Natural killer cell treated with Interleukin-12 subunit alpha and Interleukin-12 subunit beta and Interleukin-15 and Interleukin-18, amount 100 ng/mL, for 72 hours (primary cell): ENCODE measurements around the gene PCSK6. TPM values are rescaled to one million over a fixed set of nuclear protein-coding genes. Genes with fewer than 3 reads are reported as not detected.
"Not testable (repeated sequence)": the region's sequence is repeated elsewhere in the genome, so short reads cannot be mapped to it uniquely, and the experiment has no call there.

ENCODE experiments used
- ATAC-seq, 2 donors: fragments of 150-1000 bp; cut with Tn5 transposase in 1 of 2; sonication (Bioruptor Pico), chemical (Tn5 transposase) in 1 of 2; 2 replicates each; pipeline ENCODE4 v1.10.0; 2021
- DNase-seq: peaks from one replicate; pipeline ENCODE4 v3.0.0; 2022; ENCODE audit warnings: low spot score
- H3K27ac Mint-ChIP-seq, 2 donors: 1 replicate in 1 of 2; 2 replicates in 1 of 2; pipeline ENCODE4 v1.8.0; 2022; ENCODE audit warnings: mixed read lengths in 2 of 2, mild to moderate bottlenecking in 1 of 2, moderate library complexity in 1 of 2
- H3K27me3 Mint-ChIP-seq, 2 donors: 1 replicate in 1 of 2; 2 replicates in 1 of 2; pipeline ENCODE4 v1.8.0; 2022; ENCODE audit warnings: mixed read lengths in 2 of 2
- H3K36me3 Mint-ChIP-seq: one replicate; pipeline ENCODE4 v1.8.0; 2022; ENCODE audit warnings: mixed read lengths
- H3K4me1 Mint-ChIP-seq, 2 donors: 1 replicate in 1 of 2; 2 replicates in 1 of 2; pipeline ENCODE4 v1.8.0; 2022; ENCODE audit warnings: low read depth in 2 of 2, mixed read lengths in 2 of 2, mild to moderate bottlenecking in 1 of 2
- H3K4me3 Mint-ChIP-seq: one replicate; pipeline ENCODE4 v1.8.0; 2022; ENCODE audit warnings: mixed read lengths
- H3K9me3 Mint-ChIP-seq: 2 replicates; pipeline ENCODE4 v1.8.0; 2022; ENCODE audit warnings: mixed read lengths
- total RNA-seq, 2 donors: library from RNA; stranded (reverse); gene quantifications; one replicate each; pipeline ENCODE4 v1.2.3, GENCODE V29; 2022

The PCSK6 gene
- total RNA-seq, 2 donors from 2014 or later: 0.95 TPM; not detected in 1

- no peaks in the 10 kb centered on the region for H3K4me1 Mint-ChIP-seq
Observed at GRCh38 chr15:101431748-101432147, 57.8 kb downstream of the PCSK6 start.

GRCh38 chr15:101431301-101431700 is 58.2 kb downstream of the PCSK6 start:
- no peak for ATAC-seq
- Mint-ChIP-seq H3K36me3 (no peaks in the 10 kb centered on the region), H3K4me1 (no peaks in the 10 kb centered on the region), H3K4me3 (no peak overlapping the region), H3K27ac (no peak overlapping the region), H3K27me3 (peaks cover 0 to 2% of the 10 kb centered on the region in 2 donors), H3K9me3 (no peaks in the 10 kb centered on the region)
- no peak for DNase-seq

More at GRCh38 chr15:101431748-101432147, 57.8 kb downstream of the PCSK6 start:
- H3K27me3 Mint-ChIP-seq: peaks cover 0 to 2% of the 10 kb centered on the region in 2 donors
- DNase-seq (no peak), ATAC-seq (no peak)
- H3K36me3 Mint-ChIP-seq: no peaks in the 10 kb centered on the region
- no peak overlapping the region for H3K4me3 Mint-ChIP-seq
- no peaks in the 10 kb centered on the region for H3K9me3 Mint-ChIP-seq
- no peak overlapping the region for H3K27ac Mint-ChIP-seq

GRCh38 chr15:101429646-101430045 is 59.9 kb downstream of the PCSK6 start:
- Mint-ChIP-seq H3K9me3 (no peaks in the 10 kb centered on the region), H3K27me3 (peaks cover 4 to 5% of the 10 kb centered on the region in 2 donors), H3K36me3 (no peaks in the 10 kb centered on the region), H3K4me1 (no peaks in the 10 kb centered on the region), H3K4me3 (no peak overlapping the region), H3K27ac (no peak overlapping the region)
- ATAC-seq (no peak), DNase-seq (no peak)

- DNase-seq (no peak), ATAC-seq (no peak)
- Mint-ChIP-seq H3K4me1 (no peaks in the 10 kb centered on the region), H3K9me3 (no peaks in the 10 kb centered on the region), H3K36me3 (no peaks in the 10 kb centered on the region), H3K27ac (no peak overlapping the region), H3K27me3 (peaks cover 6 to 8% of the 10 kb centered on the region in 2 donors), H3K4me3 (no peak overlapping the region)
Observed at GRCh38 chr15:101429191-101429590, 60.3 kb downstream of the PCSK6 start.

- H3K4me1 Mint-ChIP-seq: no peaks in the 10 kb centered on the region
- ATAC-seq (no peak), DNase-seq (no peak)
- H3K4me3 Mint-ChIP-seq: no peak overlapping the region
- no peaks in the 10 kb centered on the region for H3K36me3 Mint-ChIP-seq
- H3K9me3 Mint-ChIP-seq: no peaks in the 10 kb centered on the region
- H3K27ac Mint-ChIP-seq: no peak overlapping the region
- peaks cover 6 to 12% of the 10 kb centered on the region in 2 donors for H3K27me3 Mint-ChIP-seq
Observed at GRCh38 chr15:101428758-101429157, 60.7 kb downstream of the PCSK6 start.

- DNase-seq (no peak), ATAC-seq (no peak)
- Mint-ChIP-seq H3K9me3 (no peaks in the 10 kb centered on the region), H3K4me1 (no peaks in the 10 kb centered on the region), H3K27ac (no peak overlapping the region), H3K4me3 (no peak overlapping the region), H3K36me3 (no peaks in the 10 kb centered on the region), H3K27me3 (peaks cover 6 to 13% of the 10 kb centered on the region in 2 donors)
Observed at GRCh38 chr15:101427606-101428487, 61.7 kb downstream of the PCSK6 start.

- peak in 1 of 2 donors; percentile 21 for ATAC-seq
- no peaks in the 10 kb centered on the region for H3K9me3 Mint-ChIP-seq
Observed at GRCh38 chr15:101426761-101427333, 62.7 kb downstream of the PCSK6 start.

GRCh38 chr15:101425787-101426365 is 63.6 kb downstream of the PCSK6 start:
- ATAC-seq (no peak), DNase-seq (no peak)
- no peaks in the 10 kb centered on the region for H3K9me3 Mint-ChIP-seq
- H3K36me3 Mint-ChIP-seq: no peaks in the 10 kb centered on the region
- H3K4me3 Mint-ChIP-seq: no peak overlapping the region
- H3K27ac Mint-ChIP-seq: no peak overlapping the region
- peaks cover 9 to 21% of the 10 kb centered on the region in 2 donors for H3K27me3 Mint-ChIP-seq
- no peaks in the 10 kb centered on the region for H3K4me1 Mint-ChIP-seq

More at GRCh38 chr15:101426761-101427333, 62.7 kb downstream of the PCSK6 start:
- peaks cover 9 to 19% of the 10 kb centered on the region in 2 donors for H3K27me3 Mint-ChIP-seq
- no peak overlapping the region for H3K4me3 Mint-ChIP-seq
- no peak overlapping the region for H3K27ac Mint-ChIP-seq
- no peak for DNase-seq
- H3K36me3 Mint-ChIP-seq: no peaks in the 10 kb centered on the region
- no peaks in the 10 kb centered on the region for H3K4me1 Mint-ChIP-seq

GRCh38 chr15:101424984-101425383 is 64.5 kb downstream of the PCSK6 start:
- Mint-ChIP-seq H3K4me3 (no peak overlapping the region), H3K36me3 (no peaks in the 10 kb centered on the region), H3K27me3 (peaks cover 9 to 21% of the 10 kb centered on the region in 2 donors), H3K9me3 (no peaks in the 10 kb centered on the region), H3K4me1 (no peaks in the 10 kb centered on the region), H3K27ac (no peak overlapping the region)
- ATAC-seq (peak; percentile 29 to 34), DNase-seq (no peak)

GRCh38 chr15:101420232-101420631 is 69.3 kb downstream of the PCSK6 start:
- Mint-ChIP-seq H3K4me1 (no peaks in the 10 kb centered on the region), H3K27me3 (peaks cover 17 to 27% of the 10 kb centered on the region in 2 donors), H3K36me3 (no peaks in the 10 kb centered on the region), H3K9me3 (no peaks in the 10 kb centered on the region), H3K27ac (no peak overlapping the region), H3K4me3 (no peak overlapping the region)
- no peak for DNase-seq
- no peak for ATAC-seq

- not testable (repeated sequence) for H3K36me3 Mint-ChIP-seq, ATAC-seq, H3K27ac Mint-ChIP-seq, DNase-seq, H3K9me3 Mint-ChIP-seq, H3K4me3 Mint-ChIP-seq, H3K4me1 Mint-ChIP-seq
- peaks cover 8 to 26% of the 10 kb centered on the region in 2 donors for H3K27me3 Mint-ChIP-seq
Observed at GRCh38 chr15:101416475-101416874, 73.0 kb downstream of the PCSK6 start.

- DNase-seq (no peak), ATAC-seq (no peak)
- no peak overlapping the region for H3K4me3 Mint-ChIP-seq
- no peaks in the 10 kb centered on the region for H3K9me3 Mint-ChIP-seq
- no peaks in the 10 kb centered on the region for H3K36me3 Mint-ChIP-seq
- peaks cover 8 to 32% of the 10 kb centered on the region in 2 donors for H3K27me3 Mint-ChIP-seq
- H3K27ac Mint-ChIP-seq: no peak overlapping the region
- no peaks in the 10 kb centered on the region for H3K4me1 Mint-ChIP-seq
Observed at GRCh38 chr15:101413239-101413638, 76.3 kb downstream of the PCSK6 start.

- Mint-ChIP-seq H3K36me3 (no peaks in the 10 kb centered on the region), H3K4me3 (no peak overlapping the region), H3K27ac (no peak overlapping the region), H3K27me3 (peaks cover 4 to 34% of the 10 kb centered on the region in 2 donors), H3K9me3 (no peaks in the 10 kb centered on the region), H3K4me1 (no peaks in the 10 kb centered on the region)
- DNase-seq (no peak), ATAC-seq (no peak)
Observed at GRCh38 chr15:101411581-101411980, 77.9 kb downstream of the PCSK6 start.

GRCh38 chr15:101411085-101411484 is 78.4 kb downstream of the PCSK6 start:
- no peaks in the 10 kb centered on the region for H3K9me3 Mint-ChIP-seq
- DNase-seq (no peak), ATAC-seq (no peak)
- no peak overlapping the region for H3K4me3 Mint-ChIP-seq
- no peaks in the 10 kb centered on the region for H3K36me3 Mint-ChIP-seq
- H3K4me1 Mint-ChIP-seq: no peaks in the 10 kb centered on the region
- peaks cover 2 to 34% of the 10 kb centered on the region in 2 donors for H3K27me3 Mint-ChIP-seq
- no peak overlapping the region for H3K27ac Mint-ChIP-seq
